GM12891 (cell line): ENCODE data around the gene LMO1.

Source experiments
- PAX5 ChIP-seq: IDR thresholded peaks from 2 replicates; pipeline ENCODE4 v1.6.1; 2011; ENCODE audit warnings: low read length, moderate library complexity, mild to moderate bottlenecking; ENCODE audit not compliant: insufficient read depth, severe bottlenecking
- POLR2A ChIP-seq: IDR thresholded peaks from 2 replicates; pipeline ENCODE4 v1.6.1; 2011; ENCODE audit warnings: low read depth, low read length, control low read depth
- POLR2AphosphoS5 ChIP-seq: IDR thresholded peaks from 2 replicates; pipeline ENCODE4 v1.6.1; 2011; ENCODE audit warnings: low read depth, low read length, control low read depth
- SPI1 ChIP-seq: IDR thresholded peaks from 2 replicates; pipeline ENCODE4 v1.6.1; 2011; ENCODE audit warnings: low read depth, low read length, control low read depth
- TAF1 ChIP-seq: IDR thresholded peaks from 2 replicates; pipeline ENCODE4 v1.6.1; 2011; ENCODE audit warnings: low read depth, low read length, control low read depth

DNA sequence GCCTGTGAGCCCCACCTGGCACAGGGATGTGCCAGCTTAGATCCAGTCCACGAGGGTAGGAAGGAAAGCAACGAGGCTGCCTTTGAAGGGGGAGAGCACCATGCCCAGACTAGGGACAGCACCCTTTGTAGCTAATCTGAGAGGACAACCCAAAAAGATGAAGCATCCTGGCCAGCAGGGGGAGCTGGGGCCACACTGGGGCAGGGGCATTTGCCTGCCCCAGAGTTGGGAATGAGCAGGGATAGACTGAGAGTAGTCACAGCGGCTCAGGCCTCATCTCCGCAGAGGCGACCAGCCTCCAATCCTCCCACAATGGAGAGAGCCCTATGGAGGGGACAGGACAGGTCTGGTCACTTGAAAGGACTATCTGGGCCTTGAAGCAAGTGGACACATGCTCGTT lies 16.4 kb downstream of the LMO1 start:
- TF ChIP-seq POLR2AphosphoS5 (no peak), POLR2A (no peak), TAF1 (no peak), PAX5 (no peak), SPI1 (no peak)
